K562 (cell line): ENCODE measurements around the gene WNT3. TPM values are rescaled to one million over a fixed set of nuclear protein-coding genes. Genes with fewer than 3 reads are reported as not detected.
A peak's percentile ranks its signal among the peaks of the same experiment; 100 is the strongest.

ENCODE experiments used
- ATAC-seq: fragments of 200-7000 bp; cut with Tn5 transposase; 3 replicates; pipeline ENCODE4 v1.9.1; 2020; ENCODE audit warnings: moderate library complexity
- BruUV-seq: library from RNA; stranded (reverse); fragments of 400-500 nt; replicated peaks from 2 replicates; lab custom pipeline; 2021; lab: Mats Ljungman, UMichigan
- CTCF ChIA-PET: fragments of 300-600 bp; formaldehyde crosslinking; extraction: SDS; loops from one replicate; lab custom pipeline; 2021; ENCODE audit warnings: low intra/inter-chr PET ratio; lab: Yijun Ruan, JAX
- POLR2A ChIA-PET: fragments of 300-600, 350-650 bp; sonication (Branson Sonifier 250); formaldehyde crosslinking; extraction: SDS; loops from one replicate; lab custom pipeline; 2021; ENCODE audit warnings: antibody characterized with exemption, inconsistent platforms; lab: Yijun Ruan, JAX
- DNase-seq, 4 experiments: peaks; one replicate each; pipeline versions ENCODE4 v3.0.0 to v3.0.0-alpha.2; 2011 to 2018; ENCODE audit warnings: low spot score in 3 of 4, mixed read lengths in 3 of 4; ENCODE audit errors: extremely low read depth in 1 of 4
- FAIRE-seq: peaks from 2 replicates; lab custom pipeline; 2011; peaks lifted over from hg19 to GRCh38; lab: Jason Lieb, UNC
- H2AFZ ChIP-seq: 2 replicates; pipeline ENCODE4 v1.6.0; 2011; ENCODE audit warnings: low read depth, low read length, control low read depth, inconsistent platforms
- H3K27ac ChIP-seq: fragments of 200-600 bp; 3 replicates; pipeline ENCODE4 v1.8.0; 2011; ENCODE audit warnings: low read depth, mild to moderate bottlenecking, control low read depth, inconsistent platforms, low read length, moderate library complexity, mixed read lengths; ENCODE audit errors: extremely low read depth
- H3K27me3 ChIP-seq, 2 experiments: fragments of 300-600 bp in 1 of 2; 2 replicates in 1 of 2; 3 replicates in 1 of 2; pipeline versions ENCODE4 v1.6.0 to v1.8.0; 2011; ENCODE audit warnings: inconsistent platforms in 2 of 2, low read length in 2 of 2, mild to moderate bottlenecking in 1 of 2, mixed read lengths in 1 of 2, moderate library complexity in 1 of 2; ENCODE audit not compliant: control insufficient read depth in 2 of 2, insufficient read depth in 2 of 2
- H3K36me3 ChIP-seq: fragments of 300-600 bp; 3 replicates; pipeline ENCODE4 v1.8.0; 2011; ENCODE audit warnings: mild to moderate bottlenecking, low read length, inconsistent platforms; ENCODE audit not compliant: control insufficient read depth, insufficient read depth
- H3K4me1 ChIP-seq, 2 experiments: fragments of 200-600 bp in 1 of 2; replicated peaks in 1 of 2; 2 replicates in 1 of 2; 3 replicates in 1 of 2; pipeline versions ENCODE4 v1.5.1 to v1.8.0; 2011; ENCODE audit warnings: inconsistent platforms in 2 of 2, low read length in 2 of 2, mild to moderate bottlenecking in 1 of 2, mixed read lengths in 1 of 2, moderate library complexity in 1 of 2; ENCODE audit not compliant: control insufficient read depth in 2 of 2, insufficient read depth in 2 of 2
- H3K4me2 ChIP-seq: 2 replicates; pipeline ENCODE4 v1.6.1; 2011; ENCODE audit warnings: low read length, control low read depth, inconsistent platforms, mixed read lengths; ENCODE audit not compliant: insufficient read depth
- H3K4me3 ChIP-seq: fragments of 200-600 bp; sonication (generic), shearing (Covaris generic); 2 replicates; pipeline ENCODE4 v1.5.1; 2016; ENCODE audit warnings: control low read depth, inconsistent platforms
- H3K79me2 ChIP-seq: fragments of 200-600 bp; 3 replicates; pipeline ENCODE4 v1.8.0; 2011; ENCODE audit warnings: low read length, inconsistent platforms; ENCODE audit not compliant: control insufficient read depth, insufficient read depth
- H3K9ac ChIP-seq, 2 experiments: 2 replicates each; pipeline versions ENCODE4 v1.6.0 to v1.6.1; 2011; ENCODE audit warnings: low read depth in 2 of 2, low read length in 2 of 2, control low read depth in 1 of 2, inconsistent platforms in 1 of 2, mild to moderate bottlenecking in 1 of 2, mixed read lengths in 1 of 2; ENCODE audit not compliant: insufficient read depth in 1 of 2
- H3K9me1 ChIP-seq: one replicate; pipeline ENCODE4 v1.6.0; 2011; ENCODE audit warnings: inconsistent platforms, mild to moderate bottlenecking, low read length, moderate library complexity; ENCODE audit not compliant: control insufficient read depth, insufficient read depth
- H3K9me3 ChIP-seq: replicated peaks from 2 replicates; pipeline ENCODE4 v1.5.1; 2011; ENCODE audit warnings: low read depth, low read length, inconsistent platforms; ENCODE audit not compliant: control insufficient read depth, insufficient read depth
- H4K20me1 ChIP-seq: replicated peaks from 2 replicates; pipeline ENCODE4 v1.6.1; 2011; ENCODE audit warnings: low read length, inconsistent platforms, mixed read lengths; ENCODE audit not compliant: control insufficient read depth, insufficient read depth
- BRF2 ChIP-seq: IDR thresholded peaks from 3 replicates; pipeline ENCODE4 v1.6.1; 2011; ENCODE audit warnings: borderline replicate concordance, mild to moderate bottlenecking; ENCODE audit not compliant: insufficient read length, insufficient read depth
- E2F3 ChIP-seq: fragments of 250-450 bp; sonication (Bioruptor Pico); IDR thresholded peaks from 2 replicates; pipeline ENCODE4 v1.4.0; 2020; ENCODE audit warnings: mild to moderate bottlenecking
- ELF2 ChIP-seq: fragments of 250-450 bp; sonication (Bioruptor Pico); IDR thresholded peaks from 2 replicates; pipeline ENCODE4 v1.5.0; 2021; ENCODE audit warnings: mild to moderate bottlenecking
- KAT2B ChIP-seq: IDR thresholded peaks from one replicate; pipeline ENCODE4 v1.6.1; 2012; ENCODE audit warnings: low read depth, mild to moderate bottlenecking, control low read depth, inconsistent platforms, low read length, moderate library complexity
- NR2C1 ChIP-seq, 2 experiments: fragments of 450-650 bp; IDR thresholded peaks; 2 replicates each; pipeline ENCODE4 v1.6.1; 2017; ENCODE audit warnings: mild to moderate bottlenecking in 2 of 2, antibody characterized with exemption in 1 of 2, inconsistent platforms in 1 of 2, missing compliant biosample characterization in 1 of 2, missing genetic modification characterization in 1 of 2
- NR2F6 ChIP-seq: fragments of 450-650 bp; formaldehyde crosslinking; IDR thresholded peaks from 2 replicates; pipeline ENCODE4 v1.4.0; 2020; ENCODE audit warnings: mild to moderate bottlenecking
- PRPF4 ChIP-seq: fragments of 200-400 bp; formaldehyde crosslinking; IDR thresholded peaks from one replicate; pipeline ENCODE4 v1.6.1; 2017; ENCODE audit warnings: low read length, low read depth, mild to moderate bottlenecking; ENCODE audit not compliant: insufficient read depth, poor library complexity, severe bottlenecking
- SMAD1 ChIP-seq: fragments of 150-350 bp; IDR thresholded peaks from 2 replicates; pipeline ENCODE4 v1.6.1; 2014; ENCODE audit warnings: low read length, low read depth; ENCODE audit not compliant: partially characterized antibody
- STAT6 ChIP-seq: sonication (generic); formaldehyde crosslinking; IDR thresholded peaks from 2 replicates; pipeline ENCODE4 v1.8.1; 2023; ENCODE audit warnings: mild to moderate bottlenecking, missing genetic modification reagents
- ZNF436 ChIP-seq: fragments of 250-450, 450-650 bp; sonication (Bioruptor Pico); formaldehyde crosslinking; IDR thresholded peaks from 2 replicates; pipeline ENCODE4 v1.7.0; 2020; ENCODE audit warnings: mild to moderate bottlenecking
- ZNF584 ChIP-seq: fragments of 200-800 bp; sonication (Bioruptor generic); IDR thresholded peaks from 2 replicates; pipeline ENCODE4 v1.6.1; 2016; ENCODE audit warnings: low read depth, mild to moderate bottlenecking, missing genetic modification characterization, missing compliant biosample characterization
- ZNF696 ChIP-seq: fragments of 250-450 bp; sonication (Bioruptor Pico); conservative IDR thresholded peaks from 2 replicates; pipeline ENCODE4 v1.4.0; 2020; ENCODE audit warnings: mild to moderate bottlenecking, moderate library complexity
- WGBS: fragments of 100-300 bp; shearing (Covaris generic); methylation state at CpG from one replicate; pipeline ENCODE4 v1.1.6; 2016; ENCODE audit warnings: low coverage, mixed read lengths; ENCODE audit not compliant: insufficient coverage; ENCODE audit errors: missing lambda C conversion rate; 5-methylcytosine and 5-hydroxymethylcytosine counted together
- in situ Hi-C: fragments of 300-500 bp; cut with MboI; formaldehyde crosslinking; loops from 4 replicates; pipeline ENCODE4 v1.15.0; 2018; ENCODE audit warnings: inconsistent platforms, mixed read lengths
- intact Hi-C: fragments of 100-400 bp; cut with micrococcal nuclease; formaldehyde crosslinking; loops from 2 replicates; pipeline ENCODE4 v1.14.2; 2022
- polyA plus RNA-seq, 8 experiments: library from polyadenylated mRNA; depleted of rRNA in 4 of 8; stranded (reverse) in 5 of 8; unstranded in 3 of 8; fragments of >200 nt; fragmentation: Nextera tagmentation in 2 of 8; fragmentation: Illumina TruSeq in 1 of 8; extraction: Ambion mirVana in 2 of 8; extraction: Trizol in 1 of 8; gene quantifications; 2 replicates each; pipeline versions ENCODE4 v1.2.1 to v1.2.3, GENCODE V29; 2011 to 2014; ENCODE audit warnings: inconsistent platforms in 1 of 8, missing spikeins in 1 of 8
- total RNA-seq, 7 experiments: library from RNA; depleted of rRNA in 6 of 7; stranded (reverse); fragments of >200 nt in 6 of 7; fragmentation: Illumina TruSeq in 2 of 7; extraction: Trizol in 2 of 7; gene quantifications; 2 replicates each; pipeline versions ENCODE4 v1.2.1 to v1.2.3, GENCODE V29; 2011 to 2021; ENCODE audit warnings: low replicate concordance in 1 of 7
- TF ChIP-seq, protein P1 (sequence below): sonication (generic); formaldehyde crosslinking; IDR thresholded peaks from 2 replicates; pipeline ENCODE4 v1.8.0; 2022; ENCODE audit warnings: mild to moderate bottlenecking, low read depth, missing genetic modification reagents
- TF ChIP-seq, protein P2 (sequence below): fragments of 450-650 bp; IDR thresholded peaks from one replicate; pipeline ENCODE4 v1.6.1; 2018; ENCODE audit warnings: mild to moderate bottlenecking, moderate library complexity; ENCODE audit not compliant: partially characterized antibody

WNT3 gene
- total and polyA plus RNA-seq, 9 of the 15 experiments (the other 6 are each of a cell fraction or from before 2014, with no cell fraction given), result 1.5 to 6.1 (median 3.3) TPM

GRCh38 chr17:46769531-46770438 is 48.7 kb downstream of the WNT3 start:
- Histone ChIP-seq H4K20me1 (no peaks in the 10 kb centered on the region), H3K9me3 (no peaks in the 10 kb centered on the region), H3K27ac (peak overlapping the region; percentile 95), H3K27me3 (no peaks in the 10 kb centered on the region), H3K9ac (peak overlapping the region; percentile 85), H3K4me3 (no peak overlapping the region), H3K4me1 (peaks cover 36 to 71% of the 10 kb centered on the region in 2 experiments), H3K79me2 (peaks cover 7% of the 10 kb centered on the region; the same call in 2 of the 3 replicates), H2AFZ (peak overlapping the region; percentile 65), H3K9me1 (no peaks in the 10 kb centered on the region), H3K36me3 (no peaks in the 10 kb centered on the region; the same call in 2 of the 3 replicates), H3K4me2 (peak overlapping the region; percentile 77)
- FAIRE-seq, result no peak
- ChIA-PET CTCF (no interaction called here), POLR2A (no interaction called here)
- ATAC-seq, result no peak
- WGBS, result 91% methylated on average over 35 of the region's 56 CpGs
- in situ Hi-C loops (loop anchor here (25.0 kb wide), 1 partner anchor 332 kb away; no protein-coding TSS in a partner anchor), intact Hi-C loops (no loop called here)
- no peak for DNase-seq
- no TSS peak for BruUV-seq
- TF ChIP-seq ELF2 (CRISPR knock-in tag) (no peak), BRF2 (no peak), NR2F6 (CRISPR knock-in tag) (no peak), ZNF696 (no peak), E2F3 (no peak), NR2C1 (IDR thresholded peaks at IDR 0.05) (no peak), NR2C1 (tag; IDR thresholded peaks at IDR 0.05) (no peak), ZNF584 (CRISPR knock-in tag) (no peak), SMAD1 (no peak), ZNF436 (CRISPR knock-in tag) (no peak), STAT6 (CRISPR knock-in tag) (no peak), PRPF4 (peak; percentile 48), KAT2B (no peak)
- TF ChIP-seq, protein P1, sequence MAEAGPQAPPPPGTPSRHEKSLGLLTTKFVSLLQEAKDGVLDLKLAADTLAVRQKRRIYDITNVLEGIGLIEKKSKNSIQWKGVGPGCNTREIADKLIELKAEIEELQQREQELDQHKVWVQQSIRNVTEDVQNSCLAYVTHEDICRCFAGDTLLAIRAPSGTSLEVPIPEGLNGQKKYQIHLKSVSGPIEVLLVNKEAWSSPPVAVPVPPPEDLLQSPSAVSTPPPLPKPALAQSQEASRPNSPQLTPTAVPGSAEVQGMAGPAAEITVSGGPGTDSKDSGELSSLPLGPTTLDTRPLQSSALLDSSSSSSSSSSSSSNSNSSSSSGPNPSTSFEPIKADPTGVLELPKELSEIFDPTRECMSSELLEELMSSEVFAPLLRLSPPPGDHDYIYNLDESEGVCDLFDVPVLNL (CRISPR knock-in tag), result no peak
- TF ChIP-seq, protein P2, sequence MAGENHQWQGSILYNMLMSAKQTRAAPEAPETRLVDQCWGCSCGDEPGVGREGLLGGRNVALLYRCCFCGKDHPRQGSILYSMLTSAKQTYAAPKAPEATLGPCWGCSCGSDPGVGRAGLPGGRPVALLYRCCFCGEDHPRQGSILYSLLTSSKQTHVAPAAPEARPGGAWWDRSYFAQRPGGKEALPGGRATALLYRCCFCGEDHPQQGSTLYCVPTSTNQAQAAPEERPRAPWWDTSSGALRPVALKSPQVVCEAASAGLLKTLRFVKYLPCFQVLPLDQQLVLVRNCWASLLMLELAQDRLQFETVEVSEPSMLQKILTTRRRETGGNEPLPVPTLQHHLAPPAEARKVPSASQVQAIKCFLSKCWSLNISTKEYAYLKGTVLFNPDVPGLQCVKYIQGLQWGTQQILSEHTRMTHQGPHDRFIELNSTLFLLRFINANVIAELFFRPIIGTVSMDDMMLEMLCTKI, result no peak
